B cell (primary cell): ENCODE measurements around the gene C2orf78. TPM values are rescaled to one million over a fixed set of nuclear protein-coding genes. Genes with fewer than 3 reads are reported as not detected.

Source experiments
- ATAC-seq: fragments of 200-7000 bp; cut with Tn5 transposase; one replicate; pipeline ENCODE4 v1.10.0; 2021; ENCODE audit warnings: low read depth, mild to moderate bottlenecking, moderate number of reproducible peaks, moderate library complexity
- CTCF ChIA-PET: fragments of 350-600 bp; sonication (Branson Sonifier 250); formaldehyde crosslinking; loops from one replicate; lab custom pipeline; 2021; ENCODE audit warnings: antibody characterized with exemption, inconsistent platforms; lab: Charles Lee
- POLR2A ChIA-PET: fragments of 350-600 bp; sonication (Branson Sonifier 250); formaldehyde crosslinking; loops from one replicate; lab custom pipeline; 2021; ENCODE audit warnings: antibody characterized with exemption; lab: Charles Lee
- DNase-seq: peaks from one replicate; pipeline ENCODE4 v3.0.0; 2013
- H2AFZ ChIP-seq: 2 replicates; pipeline ENCODE4 v1.6.1; 2012; ENCODE audit warnings: mild to moderate bottlenecking, low read depth, low read length; ENCODE audit not compliant: insufficient read depth, poor library complexity, severe bottlenecking
- H3K27ac ChIP-seq, 2 donors: 1 replicate in 1 of 2; 2 replicates in 1 of 2; pipeline ENCODE4 v1.5.1; 2012 to 2013; ENCODE audit warnings: low read length in 2 of 2, mild to moderate bottlenecking in 2 of 2, moderate library complexity in 1 of 2
- H3K27me3 ChIP-seq, 4 experiments: fragments of 200-600 bp in 1 of 4; sonication (generic) in 1 of 4; replicated peaks in 1 of 4; 1 replicate in 2 of 4; 2 replicates in 2 of 4; pipeline versions ENCODE4 v1.6.1 to v1.7.0; 2013 to 2016; ENCODE audit warnings: low read length in 3 of 4, mild to moderate bottlenecking in 2 of 4, mixed read lengths in 1 of 4, moderate library complexity in 1 of 4; ENCODE audit not compliant: insufficient read depth in 4 of 4, control insufficient read depth in 3 of 4; ENCODE audit errors: control extremely low read depth in 1 of 4
- H3K36me3 ChIP-seq, 2 experiments: replicated peaks in 1 of 2; 1 replicate in 1 of 2; 2 replicates in 1 of 2; pipeline versions ENCODE4 v1.6.1 to v1.7.1; 2013; ENCODE audit warnings: low read length in 1 of 2; ENCODE audit not compliant: insufficient read depth in 2 of 2, control insufficient read depth in 1 of 2; ENCODE audit errors: control extremely low read depth in 1 of 2, extremely low read depth in 1 of 2
- H3K4me1 ChIP-seq, 2 donors: fragments of 200-600 bp in 1 of 2; sonication (generic) in 1 of 2; 1 replicate in 1 of 2; 2 replicates in 1 of 2; pipeline versions ENCODE4 v1.5.1 to v1.6.1; 2013 to 2017; ENCODE audit warnings: low read length in 2 of 2; ENCODE audit not compliant: control insufficient read depth in 2 of 2, insufficient read depth in 2 of 2
- H3K4me2 ChIP-seq: replicated peaks from 2 replicates; pipeline ENCODE3; 2012; ENCODE audit warnings: mild to moderate bottlenecking, low read depth, low read length; ENCODE audit not compliant: poor library complexity, severe bottlenecking
- H3K4me3 ChIP-seq, 5 experiments: fragments of 200-600 bp in 1 of 5; sonication (generic) in 1 of 5; 1 replicate in 3 of 5; 2 replicates in 2 of 5; pipeline versions ENCODE4 v1.5.1 to v1.7.0; 2011 to 2016; ENCODE audit warnings: low read length in 4 of 5, mild to moderate bottlenecking in 4 of 5, low read depth in 2 of 5, control low read depth in 1 of 5, moderate library complexity in 1 of 5; ENCODE audit not compliant: insufficient read depth in 1 of 5; ENCODE audit errors: control extremely low read depth in 1 of 5, extremely low read depth in 1 of 5
- H3K79me2 ChIP-seq: fragments of 200-600 bp; sonication (generic); one replicate; pipeline ENCODE4 v1.6.0; 2016; ENCODE audit warnings: low read length; ENCODE audit not compliant: control insufficient read depth, insufficient read depth
- H3K9ac ChIP-seq: fragments of 200-600 bp; sonication (generic); 2 replicates; pipeline ENCODE4 v1.6.1; 2017; ENCODE audit warnings: mild to moderate bottlenecking, low read length, moderate library complexity
- H3K9me3 ChIP-seq, 3 donors: one replicate each; pipeline versions ENCODE4 v1.6.1 to v1.7.1; 2013; ENCODE audit warnings: low read length in 2 of 3; ENCODE audit not compliant: control insufficient read depth in 2 of 3, insufficient read depth in 1 of 3; ENCODE audit errors: control extremely low read depth in 1 of 3
- H4K20me1 ChIP-seq: 2 replicates; pipeline ENCODE4 v1.6.0; 2012; ENCODE audit warnings: mild to moderate bottlenecking, low read length; ENCODE audit not compliant: insufficient read depth, control insufficient read depth, poor library complexity, severe bottlenecking
- H3K27ac Mint-ChIP-seq: one replicate; pipeline ENCODE4 v1.8.0; 2021; ENCODE audit warnings: mixed read lengths
- H3K27me3 Mint-ChIP-seq: one replicate; pipeline ENCODE4 v1.8.0; 2021; ENCODE audit warnings: mixed read lengths
- H3K4me1 Mint-ChIP-seq: one replicate; pipeline ENCODE4 v1.8.0; 2021; ENCODE audit warnings: mixed read lengths
- H3K4me3 Mint-ChIP-seq: one replicate; pipeline ENCODE4 v1.8.0; 2021; ENCODE audit warnings: mixed read lengths
- H3K9me3 Mint-ChIP-seq: one replicate; pipeline ENCODE4 v1.8.0; 2022; ENCODE audit warnings: mixed read lengths; ENCODE audit not compliant: insufficient read depth
- EZH2 ChIP-seq: IDR thresholded peaks from 2 replicates; pipeline ENCODE4 v1.6.1; 2012; ENCODE audit warnings: borderline replicate concordance, low read depth, mild to moderate bottlenecking, moderate library complexity, low read length; ENCODE audit not compliant: insufficient read depth, poor library complexity, severe bottlenecking
- whole genome bisulfite sequencing: methylation state at CpG from one replicate; pipeline ENCODE4 v1.1.5; 2013; ENCODE audit warnings: missing lambda C conversion rate; ENCODE audit not compliant: insufficient coverage; 5-methylcytosine and 5-hydroxymethylcytosine counted together
- intact Hi-C: fragments of 100-400 bp; cut with micrococcal nuclease; formaldehyde crosslinking; loops from one replicate; pipeline ENCODE4 v1.10.0; 2022
- polyA plus RNA-seq: library from polyadenylated mRNA; depleted of rRNA; stranded (reverse); fragments of >200 nt; gene quantifications from 2 replicates; pipeline ENCODE4 v1.2.3, GENCODE V29; 2012
- total RNA-seq, 2 donors: library from RNA; stranded (reverse); fragments of 120-200 nt in 1 of 2; gene quantifications; 1 replicate in 1 of 2; 2 replicates in 1 of 2; pipeline versions ENCODE4 v1.2.3 to v1.2.4, GENCODE V29; 2013 to 2022
- TF ChIP-seq, protein P1 (sequence below): fragments of 200-600 bp; IDR thresholded peaks from one replicate; pipeline ENCODE4 v1.8.0; 2022; ENCODE audit warnings: antibody characterized with exemption, mild to moderate bottlenecking

Gene C2orf78
- total and polyA plus RNA-seq, 2 donors (not counting 1 experiment from before 2014, with no cell fraction given), result not detected

- no peak overlapping the region for H3K27ac ChIP-seq
- H3K4me3 Mint-ChIP-seq, result no peak overlapping the region
- H3K9me3 ChIP-seq, result no peaks in the 10 kb centered on the region
- H3K9ac ChIP-seq, result no peak overlapping the region
- no peaks in the 10 kb centered on the region for H3K27me3 ChIP-seq
- CTCF ChIA-PET, result interaction anchor here (1.0 to 9.1 kb wide), 3 partner anchors 328 to 767 kb away, joined by 3 to 191 read pairs (median 63); partner anchors contain the start of gene BOLA3
- ATAC-seq (no peak), DNase-seq (no peak)
- H2AFZ ChIP-seq, result no peak overlapping the region
- no peak overlapping the region for H3K27ac Mint-ChIP-seq
- H3K79me2 ChIP-seq, result peaks cover 8% of the 10 kb centered on the region
- no CpG with 5 or more reads among the region's 2 CpGs for WGBS
- TF ChIP-seq, protein P1, sequence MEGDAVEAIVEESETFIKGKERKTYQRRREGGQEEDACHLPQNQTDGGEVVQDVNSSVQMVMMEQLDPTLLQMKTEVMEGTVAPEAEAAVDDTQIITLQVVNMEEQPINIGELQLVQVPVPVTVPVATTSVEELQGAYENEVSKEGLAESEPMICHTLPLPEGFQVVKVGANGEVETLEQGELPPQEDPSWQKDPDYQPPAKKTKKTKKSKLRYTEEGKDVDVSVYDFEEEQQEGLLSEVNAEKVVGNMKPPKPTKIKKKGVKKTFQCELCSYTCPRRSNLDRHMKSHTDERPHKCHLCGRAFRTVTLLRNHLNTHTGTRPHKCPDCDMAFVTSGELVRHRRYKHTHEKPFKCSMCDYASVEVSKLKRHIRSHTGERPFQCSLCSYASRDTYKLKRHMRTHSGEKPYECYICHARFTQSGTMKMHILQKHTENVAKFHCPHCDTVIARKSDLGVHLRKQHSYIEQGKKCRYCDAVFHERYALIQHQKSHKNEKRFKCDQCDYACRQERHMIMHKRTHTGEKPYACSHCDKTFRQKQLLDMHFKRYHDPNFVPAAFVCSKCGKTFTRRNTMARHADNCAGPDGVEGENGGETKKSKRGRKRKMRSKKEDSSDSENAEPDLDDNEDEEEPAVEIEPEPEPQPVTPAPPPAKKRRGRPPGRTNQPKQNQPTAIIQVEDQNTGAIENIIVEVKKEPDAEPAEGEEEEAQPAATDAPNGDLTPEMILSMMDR, result no peak
- TF ChIP-seq EZH2, result no peak
- intact Hi-C loops, result no loop called here
- POLR2A ChIA-PET, result no interaction called here
- H3K36me3 ChIP-seq, result no peaks in the 10 kb centered on the region
- no peaks in the 10 kb centered on the region for H3K9me3 Mint-ChIP-seq
- H3K4me3 ChIP-seq, result no peak overlapping the region
- peaks cover 14% of the 10 kb centered on the region for H3K4me1 Mint-ChIP-seq
- no peak overlapping the region for H3K4me2 ChIP-seq
- H3K27me3 Mint-ChIP-seq, result no peaks in the 10 kb centered on the region
- no peaks in the 10 kb centered on the region for H4K20me1 ChIP-seq
- H3K4me1 ChIP-seq, result peaks cover 0 to 3% of the 10 kb centered on the region in 2 donors
Observed at GRCh38 chr2:73821669-73822068, 37.7 kb downstream of the C2orf78 start.

DNA sequence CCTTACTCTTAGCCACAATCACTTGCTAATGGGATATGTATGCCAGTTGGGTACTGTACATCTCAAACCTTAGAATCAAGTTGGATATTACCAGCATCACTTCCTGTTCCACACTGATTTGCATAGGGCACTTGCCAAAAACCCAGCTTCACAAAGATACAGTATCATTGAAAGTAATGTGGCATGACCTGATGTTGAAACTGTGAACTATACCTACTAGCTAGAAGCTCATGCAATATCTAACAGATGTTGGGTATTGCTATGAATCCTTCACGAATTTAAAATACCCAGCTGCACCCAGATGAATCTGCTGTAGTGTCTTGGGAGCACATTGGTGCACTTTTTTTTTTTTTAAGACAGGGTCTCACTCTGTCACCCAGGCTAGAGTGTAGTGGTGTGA, 38.3 kb downstream of the C2orf78 start:
- ChIA-PET POLR2A (no interaction called here), CTCF (interaction anchor here (0.5 to 9.1 kb wide), 7 partner anchors 11 to 766 kb away, joined by 3 to 191 read pairs (median 3); partner anchors contain the start of gene BOLA3)
- Histone ChIP-seq H3K4me2 (no peak overlapping the region), H3K9ac (no peak overlapping the region), H2AFZ (no peak overlapping the region), H3K27me3 (no peaks in the 10 kb centered on the region), H3K4me1 (peaks cover 0 to 3% of the 10 kb centered on the region in 2 donors), H3K4me3 (no peak overlapping the region), H3K9me3 (no peaks in the 10 kb centered on the region), H3K79me2 (peaks cover 13% of the 10 kb centered on the region), H3K36me3 (no peaks in the 10 kb centered on the region), H4K20me1 (no peaks in the 10 kb centered on the region), H3K27ac (no peak overlapping the region)
- H3K4me1 Mint-ChIP-seq, result peaks cover 14% of the 10 kb centered on the region
- H3K9me3 Mint-ChIP-seq, result no peaks in the 10 kb centered on the region
- intact Hi-C loops, result no loop called here
- H3K27ac Mint-ChIP-seq, result no peak overlapping the region
- TF ChIP-seq, protein P1, result no peak
- TF ChIP-seq EZH2, result no peak
- no peak overlapping the region for H3K4me3 Mint-ChIP-seq
- ATAC-seq (no peak), DNase-seq (peak; percentile 31)
- no CpG with 5 or more reads among the region's 1 CpG for WGBS
- no peaks in the 10 kb centered on the region for H3K27me3 Mint-ChIP-seq
